Measurements from ENCODE around the gene DNM1L.

DNA sequence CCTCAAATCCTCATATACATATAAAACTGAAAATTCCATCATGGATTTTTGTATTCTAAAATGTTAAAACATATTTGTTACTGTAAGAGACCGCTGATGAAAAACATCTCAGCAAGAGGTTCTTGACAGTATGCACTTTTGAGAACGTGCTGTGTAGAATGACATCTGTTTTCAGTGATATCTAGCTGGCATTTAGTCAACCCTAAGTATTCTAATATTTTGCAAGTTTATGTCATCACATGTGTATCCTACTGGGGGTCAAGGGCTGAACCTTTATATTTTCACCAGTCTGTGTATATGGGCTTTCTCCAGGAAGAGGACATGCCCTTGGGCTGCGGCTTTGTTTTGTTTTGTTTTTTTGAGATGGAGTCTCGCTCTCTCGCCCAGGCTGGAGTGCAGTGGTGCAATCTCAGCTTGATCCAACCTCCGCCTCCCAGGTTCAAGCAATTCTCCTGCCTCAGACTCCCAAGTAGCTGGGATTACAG is 98.6 kb downstream of the DNM1L start:
- TF ChIP-seq POLR2A (IDR thresholded peaks at IDR 0.05; ENCODE audit: low read length) (no peak), GATA1 (IDR thresholded peaks at IDR 0.05; ENCODE audit: low read depth, low read length) (no peak)

All from erythroblast (primary cell).